ENCODE measurements around the gene HLA-DMA. TPM values are rescaled to one million over a fixed set of nuclear protein-coding genes. Genes with fewer than 3 reads are reported as not detected.

HLA-DMA gene
- total RNA-seq, 1 experiment from 2014 or later, result 22.1 TPM

DNA sequence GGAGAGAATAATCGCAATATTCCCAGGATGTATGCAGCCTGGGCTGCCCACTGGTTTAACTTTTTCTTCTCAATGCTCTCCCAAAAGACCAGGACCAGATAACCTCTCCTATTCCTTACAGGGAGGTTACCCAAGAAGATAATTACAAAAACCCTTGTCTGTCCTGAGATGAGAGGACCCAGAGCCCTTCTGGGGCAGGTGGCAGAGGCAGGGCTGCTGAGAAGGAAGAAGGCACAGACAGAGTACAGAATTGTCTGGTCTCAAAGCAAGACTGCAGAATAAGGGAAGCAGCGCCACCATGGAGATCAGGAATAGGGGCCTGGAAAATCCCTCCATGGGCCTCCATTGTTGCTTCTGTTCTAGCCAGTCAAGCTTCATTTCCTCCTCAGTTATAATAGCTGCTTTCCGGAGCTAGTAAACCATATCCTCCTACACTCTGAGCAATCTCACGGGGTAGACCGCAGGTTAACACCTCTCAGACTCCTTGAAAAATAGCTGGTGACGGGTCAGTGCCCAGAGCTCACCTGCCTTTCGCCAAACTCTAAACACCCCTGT is 11.6 kb downstream of the HLA-DMA start:
- Histone ChIP-seq H3K9me3 (ENCODE audit: insufficient read depth, low read depth) (no peaks in the 10 kb centered on the region), H3K79me2 (ENCODE audit: low read depth) (no peaks in the 10 kb centered on the region), H3K4me1 (replicated peaks; ENCODE audit: insufficient read depth) (no peaks in the 10 kb centered on the region), H3K9me2 (ENCODE audit: insufficient read depth) (no peaks in the 10 kb centered on the region), H3K27me3 (ENCODE audit: insufficient read depth, low read depth) (peaks cover 42% of the 10 kb centered on the region), H4K20me1 (ENCODE audit: insufficient read depth) (no peaks in the 10 kb centered on the region), H3K27ac (no peak overlapping the region), H3F3A (ENCODE audit: insufficient read depth, low read depth) (no peaks in the 10 kb centered on the region), H3K4me3 (no peak overlapping the region), H2AFZ (no peak overlapping the region; the same call in 1 of the 2 replicates), H3K36me3 (ENCODE audit: low read depth) (no peaks in the 10 kb centered on the region), H3K4me2 (peak overlapping the region; percentile 52; the same call in 1 of the 2 replicates)
- POLR2A ChIA-PET (ENCODE audit: unreplicated experiment), result interaction anchor here (0.6 kb wide), 1 partner anchor 1225 kb away, joined by 3 read pairs; no protein-coding TSS in a partner anchor
- intact Hi-C loops (cut with micrococcal nuclease; ENCODE audit: unreplicated experiment), result no loop called here
- TF ChIP-seq EZH2 (IDR thresholded peaks at IDR 0.05; ENCODE audit: low read depth), result no peak
- TF ChIP-seq, protein P1, sequence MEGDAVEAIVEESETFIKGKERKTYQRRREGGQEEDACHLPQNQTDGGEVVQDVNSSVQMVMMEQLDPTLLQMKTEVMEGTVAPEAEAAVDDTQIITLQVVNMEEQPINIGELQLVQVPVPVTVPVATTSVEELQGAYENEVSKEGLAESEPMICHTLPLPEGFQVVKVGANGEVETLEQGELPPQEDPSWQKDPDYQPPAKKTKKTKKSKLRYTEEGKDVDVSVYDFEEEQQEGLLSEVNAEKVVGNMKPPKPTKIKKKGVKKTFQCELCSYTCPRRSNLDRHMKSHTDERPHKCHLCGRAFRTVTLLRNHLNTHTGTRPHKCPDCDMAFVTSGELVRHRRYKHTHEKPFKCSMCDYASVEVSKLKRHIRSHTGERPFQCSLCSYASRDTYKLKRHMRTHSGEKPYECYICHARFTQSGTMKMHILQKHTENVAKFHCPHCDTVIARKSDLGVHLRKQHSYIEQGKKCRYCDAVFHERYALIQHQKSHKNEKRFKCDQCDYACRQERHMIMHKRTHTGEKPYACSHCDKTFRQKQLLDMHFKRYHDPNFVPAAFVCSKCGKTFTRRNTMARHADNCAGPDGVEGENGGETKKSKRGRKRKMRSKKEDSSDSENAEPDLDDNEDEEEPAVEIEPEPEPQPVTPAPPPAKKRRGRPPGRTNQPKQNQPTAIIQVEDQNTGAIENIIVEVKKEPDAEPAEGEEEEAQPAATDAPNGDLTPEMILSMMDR (conservative IDR thresholded peaks at IDR 0.05), result no peak
- BruUV-seq (replicated peaks), result no TSS peak
- CTCF ChIA-PET, result interaction anchor here (0.6 to 1.2 kb wide), 2 partner anchors 43 to 57 kb away, joined by 5 to 9 read pairs; no protein-coding TSS in a partner anchor
- DNase-seq, result no peak

DNA sequence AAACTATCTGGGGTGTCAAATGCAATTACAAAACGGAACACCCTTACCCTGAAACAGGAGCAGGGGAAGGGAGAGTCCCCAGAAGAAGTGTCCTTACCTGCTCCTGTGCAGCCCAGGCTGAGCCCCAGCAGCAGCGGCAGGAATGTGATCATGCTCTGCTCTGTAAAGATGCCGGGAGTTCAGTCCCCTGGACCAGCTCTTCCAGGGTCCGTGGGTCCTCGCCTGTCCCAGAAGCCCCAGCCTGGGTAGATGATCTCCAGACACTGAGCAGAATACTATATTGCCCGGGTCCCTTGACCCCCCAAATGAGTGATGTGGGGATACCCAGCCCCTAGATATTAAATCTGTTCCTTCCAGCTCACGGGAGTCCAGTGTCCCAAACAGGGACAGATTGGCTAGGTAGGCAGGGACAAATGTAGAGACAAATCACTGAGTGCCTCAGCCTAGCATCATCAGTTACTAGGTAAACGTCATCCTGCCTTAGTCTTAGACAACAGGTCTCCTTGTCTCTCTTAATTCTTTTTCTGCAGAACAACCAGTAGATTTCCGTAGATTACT is 12.2 kb downstream of the HLA-DMA start, which contains the start of gene HLA-DMB:
TSS of gene HLA-DMB (minus strand) at position 373 of the 558 bp plus-strand sequence. CDS start at position 152, 221 bp downstream.
- DNase-seq, result peak; percentile 45 to 61

DNA sequence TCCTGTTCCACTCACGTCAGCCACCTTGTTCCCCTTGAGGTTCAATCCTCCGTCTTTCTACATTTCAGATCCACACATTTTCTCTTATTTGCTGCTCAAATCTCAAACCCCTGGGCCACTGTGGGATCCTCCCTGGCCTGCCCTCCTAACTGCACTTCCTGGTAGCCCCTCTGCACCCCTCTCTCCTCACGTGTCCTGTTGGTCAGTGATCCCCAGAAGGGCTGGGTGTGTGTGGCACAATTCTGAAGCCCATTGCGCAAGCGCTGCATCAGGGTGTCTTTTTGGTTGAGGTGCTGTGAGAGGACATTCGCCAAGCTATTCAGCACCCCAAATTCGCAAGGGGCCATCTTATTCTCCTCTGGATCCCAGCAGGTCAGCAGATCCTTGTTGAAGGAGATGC is 14.4 kb downstream of the HLA-DMA start:
- H3K9me3 ChIP-seq (ENCODE audit: insufficient read depth, low read depth), result no peaks in the 10 kb centered on the region
- no peak for DNase-seq
- H3K4me2 ChIP-seq, result no peak overlapping the region
- peaks cover 60% of the 10 kb centered on the region for H3K27me3 ChIP-seq (ENCODE audit: insufficient read depth, low read depth)
- TF ChIP-seq, protein P1 (conservative IDR thresholded peaks at IDR 0.05), result no peak
- TF ChIP-seq EZH2 (IDR thresholded peaks at IDR 0.05; ENCODE audit: low read depth), result no peak
- POLR2A ChIA-PET (ENCODE audit: unreplicated experiment), result no interaction called here
- CTCF ChIA-PET, result no interaction called here
- no TSS peak for BruUV-seq (replicated peaks)
- H3K36me3 ChIP-seq (ENCODE audit: low read depth), result no peaks in the 10 kb centered on the region
- H3F3A ChIP-seq (ENCODE audit: insufficient read depth, low read depth), result no peaks in the 10 kb centered on the region
- no peaks in the 10 kb centered on the region for H3K9me2 ChIP-seq (ENCODE audit: insufficient read depth)
- H3K4me3 ChIP-seq, result no peak overlapping the region
- intact Hi-C loops (cut with micrococcal nuclease; ENCODE audit: unreplicated experiment), result no loop called here
- H2AFZ ChIP-seq, result no peak overlapping the region
- H3K79me2 ChIP-seq (ENCODE audit: low read depth), result no peaks in the 10 kb centered on the region
- H3K4me1 ChIP-seq (replicated peaks; ENCODE audit: insufficient read depth), result no peaks in the 10 kb centered on the region
- no peak overlapping the region for H3K27ac ChIP-seq
- H4K20me1 ChIP-seq (ENCODE audit: insufficient read depth), result no peaks in the 10 kb centered on the region

More for the DNA sequence above, 12.2 kb downstream of the HLA-DMA start, which contains the start of gene HLA-DMB:
- Histone ChIP-seq H3K9me3 (ENCODE audit: insufficient read depth, low read depth) (no peaks in the 10 kb centered on the region), H3F3A (ENCODE audit: insufficient read depth, low read depth) (no peaks in the 10 kb centered on the region), H3K9me2 (ENCODE audit: insufficient read depth) (no peaks in the 10 kb centered on the region), H3K36me3 (ENCODE audit: low read depth) (no peaks in the 10 kb centered on the region), H3K4me1 (replicated peaks; ENCODE audit: insufficient read depth) (no peaks in the 10 kb centered on the region), H3K79me2 (ENCODE audit: low read depth) (no peaks in the 10 kb centered on the region), H3K4me2 (peak within 1 kb of the TSS; percentile 52; the same call in 1 of the 2 replicates), H3K4me3 (no peak within 1 kb of the TSS), H4K20me1 (ENCODE audit: insufficient read depth) (no peaks in the 10 kb centered on the region), H3K27ac (no peak within 1 kb of the TSS), H3K27me3 (ENCODE audit: insufficient read depth, low read depth) (peaks cover 47% of the 10 kb centered on the region), H2AFZ (no peak within 1 kb of the TSS; the same call in 1 of the 2 replicates)
- no TSS peak for BruUV-seq (replicated peaks)
- intact Hi-C loops (cut with micrococcal nuclease; ENCODE audit: unreplicated experiment), result no loop called here
- CTCF ChIA-PET, result interaction anchor here (1.2 kb wide), 1 partner anchor 44 kb away, joined by 5 read pairs; no protein-coding TSS in a partner anchor
- POLR2A ChIA-PET (ENCODE audit: unreplicated experiment), result no interaction called here
- TF ChIP-seq EZH2 (IDR thresholded peaks at IDR 0.05; ENCODE audit: low read depth), result no peak
- TF ChIP-seq, protein P1 (conservative IDR thresholded peaks at IDR 0.05), result no peak

Measured in PC-9 (cell line).